SH-SY5Y (cell line): ENCODE data around the gene PDIA5.

ENCODE experiments used
- GATA2 ChIP-seq: IDR thresholded peaks from 2 replicates; pipeline ENCODE4 v1.6.1; 2011; ENCODE audit warnings: mild to moderate bottlenecking, low read depth, low read length
- GATA3 ChIP-seq: IDR thresholded peaks from 2 replicates; pipeline ENCODE4 v1.6.1; 2011; ENCODE audit warnings: low read depth, mild to moderate bottlenecking, low read length, moderate library complexity

Gene PDIA5

DNA sequence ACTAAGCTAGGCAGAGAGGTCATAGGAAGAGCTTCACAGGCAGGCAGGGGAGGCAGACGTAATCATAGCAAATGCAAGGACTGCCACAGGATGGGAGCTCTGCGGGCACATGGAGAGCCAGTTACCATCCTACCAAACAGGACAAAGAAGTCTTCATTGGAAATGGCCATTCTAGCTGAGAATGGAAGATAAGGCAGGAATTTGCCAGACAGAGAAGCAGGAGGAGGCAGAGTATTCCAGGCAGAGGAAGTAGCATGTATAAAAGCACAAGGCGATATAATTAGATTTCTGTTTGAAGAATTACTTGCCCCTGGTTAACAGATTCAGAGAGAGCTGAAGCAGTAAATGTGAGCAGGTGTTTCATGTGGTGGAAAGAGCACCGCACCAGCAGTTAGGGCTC lies 35.8 kb upstream of the PDIA5 start:
- TF ChIP-seq GATA2 (no peak), GATA3 (no peak)

DNA sequence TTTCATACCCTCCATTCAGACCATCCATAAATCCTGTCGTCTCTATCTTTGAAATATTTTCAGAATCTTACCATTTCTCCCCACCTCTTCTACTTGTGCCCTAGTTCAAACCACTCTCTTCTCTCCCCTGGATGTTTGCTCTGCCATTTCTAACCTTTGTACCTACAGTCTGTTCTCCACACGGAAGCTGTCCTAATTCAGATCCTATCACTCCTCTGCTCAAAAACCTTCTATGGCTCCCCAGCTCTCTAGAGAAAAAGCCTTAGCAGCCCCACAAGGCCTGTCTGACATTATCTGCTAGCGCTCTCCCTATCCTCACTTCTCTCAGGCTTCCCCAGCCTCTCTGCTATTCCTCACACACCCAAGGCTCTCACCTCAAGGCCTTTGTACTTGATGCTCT lies 34.8 kb upstream of the PDIA5 start:
- TF ChIP-seq GATA2 (no peak), GATA3 (no peak)

DNA sequence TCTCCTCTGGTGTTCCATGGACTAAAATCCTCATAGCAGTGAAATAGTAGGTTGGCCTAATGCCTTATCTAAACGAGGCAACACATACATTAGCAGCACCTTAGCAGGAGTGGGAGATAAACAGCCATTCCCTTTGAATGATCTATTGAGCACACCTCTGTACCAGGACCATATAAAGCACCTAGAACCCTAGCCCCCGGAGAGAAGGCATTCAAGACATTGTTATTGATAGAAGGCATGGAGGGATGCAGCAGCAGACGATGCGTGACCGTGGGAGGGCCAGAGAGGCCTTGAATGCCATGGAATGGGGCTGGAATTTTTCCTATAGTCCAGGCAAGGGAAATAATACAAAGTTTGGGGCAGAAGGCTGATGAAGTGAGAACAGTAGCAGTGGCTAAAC lies 32.7 kb upstream of the PDIA5 start:
- TF ChIP-seq GATA2 (no peak), GATA3 (no peak)

DNA sequence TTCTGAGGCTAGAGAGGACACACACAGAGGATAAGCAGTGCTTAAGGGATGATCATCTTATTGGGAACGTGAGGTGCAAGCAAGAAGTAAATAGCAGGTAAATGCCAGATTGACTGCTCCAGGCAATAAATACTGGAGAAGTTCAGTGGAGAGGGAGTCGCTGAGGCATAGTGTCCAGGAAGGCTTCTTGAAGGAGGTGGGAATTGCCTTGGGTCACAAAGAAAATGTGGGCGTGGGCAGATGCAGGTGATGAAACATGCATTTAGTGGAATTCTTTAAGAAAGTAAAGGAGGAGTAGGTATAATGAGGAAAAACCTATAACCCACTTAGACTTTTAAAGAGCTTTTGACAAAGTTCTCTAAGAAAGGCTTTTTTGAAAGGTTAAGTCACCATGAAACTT lies 31.8 kb upstream of the PDIA5 start:
- TF ChIP-seq GATA3, result no peak
- no peak for TF ChIP-seq GATA2

DNA sequence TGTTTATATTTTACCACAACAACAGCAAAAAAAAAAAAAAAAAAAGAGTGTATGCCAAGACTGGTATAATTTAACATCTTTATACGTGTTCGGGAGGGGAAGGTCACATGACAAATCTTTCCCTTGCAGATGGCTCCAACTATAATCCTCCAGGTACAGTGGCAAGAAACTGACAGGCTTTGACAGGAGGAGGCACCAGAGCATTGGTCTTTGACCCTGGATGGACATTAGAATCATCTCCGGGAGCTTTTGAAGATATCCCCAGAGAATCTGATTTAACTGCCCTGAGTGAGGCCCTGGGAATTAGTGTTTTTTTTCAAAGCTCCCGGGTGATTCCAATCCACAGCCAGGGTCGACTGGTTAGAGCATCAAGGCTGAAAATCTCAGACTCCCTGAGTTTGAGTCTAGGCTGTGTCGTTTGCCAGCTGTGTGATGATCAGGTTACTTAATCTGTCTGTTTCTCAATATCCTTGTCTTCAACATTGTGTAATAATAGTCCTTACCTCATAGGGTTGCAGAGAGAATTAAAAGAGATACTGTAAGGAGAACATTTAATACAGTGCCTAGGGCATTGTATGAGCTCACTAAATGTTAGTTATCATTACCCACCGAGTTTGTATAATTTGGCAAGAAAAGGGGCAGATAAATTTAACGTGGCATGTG lies 30.3 kb upstream of the PDIA5 start:
- TF ChIP-seq GATA2 (no peak), GATA3 (no peak)

DNA sequence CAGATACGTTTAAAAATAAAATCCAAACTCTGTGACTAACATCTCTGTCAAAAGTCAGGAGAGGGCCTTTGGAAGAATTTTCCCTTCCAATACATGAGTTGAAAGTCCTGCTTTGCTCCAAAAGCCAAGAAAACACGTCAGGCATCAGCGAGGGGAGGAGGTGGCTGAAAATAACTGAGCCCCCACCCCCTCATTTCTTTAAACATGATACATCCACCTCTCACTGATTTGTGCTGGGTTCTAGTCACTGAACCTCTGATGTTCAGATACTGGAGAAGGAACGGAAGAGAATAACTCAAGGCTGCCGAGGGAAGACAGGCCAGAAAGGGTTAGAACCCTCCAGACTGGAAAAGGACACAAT lies 29.8 kb upstream of the PDIA5 start:
- no peak for TF ChIP-seq GATA2

DNA sequence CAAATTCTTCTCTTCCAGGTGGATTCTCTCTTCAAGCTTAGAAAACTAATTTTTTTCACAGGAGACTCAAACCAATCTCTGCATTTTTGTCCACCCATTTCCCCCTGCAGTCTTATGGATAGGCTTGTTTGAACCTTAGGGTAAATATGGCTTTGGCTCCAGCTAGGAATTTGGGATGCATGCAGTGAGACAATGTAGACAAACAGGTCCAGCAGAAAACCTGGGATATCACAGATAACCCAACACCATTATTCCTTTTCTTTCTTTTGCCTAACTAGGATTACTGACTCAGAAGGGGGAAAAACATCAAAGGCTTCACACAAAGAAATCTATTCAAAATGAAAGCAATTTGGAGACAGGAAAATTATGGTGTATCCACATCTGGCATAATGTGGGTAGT lies 28.1 kb upstream of the PDIA5 start:
- TF ChIP-seq GATA2, result no peak
- TF ChIP-seq GATA3, result no peak

DNA sequence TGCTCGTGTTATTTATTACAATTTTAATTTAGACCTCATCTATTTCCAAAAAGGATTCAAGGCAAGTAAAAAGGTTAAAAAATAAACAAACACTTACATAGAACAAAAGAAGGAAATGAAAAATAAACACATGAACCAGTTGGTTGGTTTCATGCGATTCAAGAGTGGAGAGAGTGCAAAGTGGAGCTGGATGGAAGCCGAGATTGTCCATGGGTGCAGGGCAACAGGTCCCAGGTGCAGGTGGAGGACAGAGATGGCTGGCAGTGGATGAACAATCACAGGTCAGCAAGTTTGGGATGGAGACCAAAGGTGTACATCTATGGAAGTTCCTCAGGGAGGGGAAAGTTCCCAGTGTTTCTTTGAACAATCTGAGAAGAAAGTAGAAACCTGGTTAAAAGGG lies 27.6 kb upstream of the PDIA5 start:
- TF ChIP-seq GATA3 (no peak), GATA2 (no peak)

DNA sequence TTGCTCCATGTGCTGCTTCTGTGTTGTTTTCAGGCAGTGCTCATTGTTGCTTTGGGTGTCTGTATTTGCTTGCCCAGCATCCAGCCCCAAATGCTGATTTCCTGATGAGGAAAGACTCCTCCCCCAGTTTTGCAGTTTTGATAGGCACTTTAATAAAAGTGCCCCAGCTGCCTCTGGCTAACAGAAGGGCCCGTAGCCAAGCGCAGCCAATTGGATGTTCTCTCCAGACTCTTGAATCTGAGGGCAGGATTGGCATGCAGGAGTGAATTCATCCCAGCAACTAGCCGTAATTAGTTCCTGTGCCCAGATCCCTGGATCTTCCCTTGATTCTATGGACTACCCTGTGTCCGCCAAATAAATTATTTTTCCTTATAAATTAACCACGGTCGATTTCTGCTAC lies 24.4 kb upstream of the PDIA5 start:
- TF ChIP-seq GATA3, result no peak

DNA sequence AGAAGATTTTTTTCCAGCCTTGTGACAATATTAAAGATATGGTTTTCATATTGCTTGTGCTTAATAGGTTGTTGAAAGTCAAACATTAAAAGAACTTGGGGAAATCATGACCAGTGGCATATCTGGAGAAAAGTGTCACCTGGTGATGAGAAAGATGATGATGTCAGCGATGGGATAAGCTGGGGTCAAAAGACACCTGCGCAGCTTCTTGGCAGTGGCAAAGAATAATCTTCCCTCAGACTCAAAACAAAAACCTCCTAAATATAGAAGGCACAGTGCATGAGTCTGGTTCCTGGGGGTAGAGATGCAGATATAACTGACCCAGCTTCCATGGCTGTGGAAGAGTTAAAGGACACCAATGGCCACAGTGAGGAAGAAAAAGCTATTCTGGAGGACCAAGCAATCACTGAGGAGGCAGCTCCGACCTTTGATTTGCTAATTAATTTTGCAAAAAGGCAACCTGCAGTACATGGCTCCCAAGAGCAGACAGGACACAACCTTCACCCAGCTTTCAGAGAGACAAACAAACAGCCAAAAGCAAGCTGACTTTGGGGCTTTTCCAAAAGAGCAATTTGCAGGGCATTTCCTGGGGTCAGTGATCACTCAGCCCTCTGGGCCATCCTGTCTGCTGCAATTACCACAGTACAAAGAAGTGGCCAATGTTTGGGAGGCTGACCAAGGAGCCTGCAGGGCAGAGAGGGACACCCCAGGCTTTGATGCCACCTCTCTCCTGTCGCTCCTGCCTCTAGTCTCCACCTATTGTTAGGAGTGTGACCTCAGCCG lies 21.7 kb upstream of the PDIA5 start:
- no peak for TF ChIP-seq GATA2
- no peak for TF ChIP-seq GATA3

DNA sequence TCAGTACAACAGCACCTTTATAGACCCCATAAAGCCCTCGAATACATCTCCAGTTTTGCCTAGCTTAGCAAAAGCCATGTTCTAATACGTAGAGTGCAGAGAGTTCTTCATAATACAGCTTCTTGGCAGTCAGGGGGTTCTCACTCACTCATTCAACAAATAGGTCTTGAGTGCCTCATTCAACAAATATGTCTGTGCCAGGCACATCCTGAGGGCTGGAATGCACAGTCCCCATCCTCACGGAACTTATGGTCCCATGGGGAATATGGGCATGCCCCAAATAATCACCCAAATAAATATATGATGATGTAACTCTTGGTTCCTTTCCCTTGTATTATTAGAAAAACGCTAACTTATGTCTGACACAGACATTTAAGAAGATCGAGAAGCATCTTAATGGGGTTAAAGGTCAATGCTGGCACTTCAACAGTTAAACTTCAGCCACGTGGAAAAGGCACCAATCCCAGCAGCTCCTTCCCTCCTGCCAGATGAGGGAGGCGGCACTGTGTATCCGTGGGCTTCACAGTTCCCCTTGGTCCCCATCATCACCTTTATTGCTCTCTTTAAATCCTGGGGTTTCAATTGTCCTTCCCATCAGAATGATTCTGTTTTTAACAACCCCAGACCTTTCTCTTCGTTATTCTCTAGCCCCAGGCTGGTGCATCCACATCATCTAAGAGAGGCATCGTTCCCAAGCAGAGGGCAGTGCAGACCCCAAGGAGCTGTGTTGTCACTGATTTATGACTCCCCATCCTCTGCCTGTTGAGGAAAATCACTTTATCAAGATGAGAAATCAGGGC lies 20.4 kb upstream of the PDIA5 start:
- TF ChIP-seq GATA3 (no peak), GATA2 (peak; percentile 49)

DNA sequence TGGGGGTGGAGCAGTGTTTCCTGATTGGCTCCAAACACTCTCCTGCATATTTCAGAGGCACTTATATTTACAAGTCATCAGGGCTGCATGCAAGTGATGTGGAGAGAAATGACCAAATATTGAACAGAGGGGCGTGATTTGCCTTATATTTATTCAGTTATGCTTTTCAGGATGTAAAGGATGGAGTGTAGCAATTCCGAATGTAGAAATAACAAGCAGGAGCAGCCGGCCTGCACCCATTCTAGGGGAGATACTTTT lies 19.8 kb upstream of the PDIA5 start:
- TF ChIP-seq GATA2, result no peak
- no peak for TF ChIP-seq GATA3

DNA sequence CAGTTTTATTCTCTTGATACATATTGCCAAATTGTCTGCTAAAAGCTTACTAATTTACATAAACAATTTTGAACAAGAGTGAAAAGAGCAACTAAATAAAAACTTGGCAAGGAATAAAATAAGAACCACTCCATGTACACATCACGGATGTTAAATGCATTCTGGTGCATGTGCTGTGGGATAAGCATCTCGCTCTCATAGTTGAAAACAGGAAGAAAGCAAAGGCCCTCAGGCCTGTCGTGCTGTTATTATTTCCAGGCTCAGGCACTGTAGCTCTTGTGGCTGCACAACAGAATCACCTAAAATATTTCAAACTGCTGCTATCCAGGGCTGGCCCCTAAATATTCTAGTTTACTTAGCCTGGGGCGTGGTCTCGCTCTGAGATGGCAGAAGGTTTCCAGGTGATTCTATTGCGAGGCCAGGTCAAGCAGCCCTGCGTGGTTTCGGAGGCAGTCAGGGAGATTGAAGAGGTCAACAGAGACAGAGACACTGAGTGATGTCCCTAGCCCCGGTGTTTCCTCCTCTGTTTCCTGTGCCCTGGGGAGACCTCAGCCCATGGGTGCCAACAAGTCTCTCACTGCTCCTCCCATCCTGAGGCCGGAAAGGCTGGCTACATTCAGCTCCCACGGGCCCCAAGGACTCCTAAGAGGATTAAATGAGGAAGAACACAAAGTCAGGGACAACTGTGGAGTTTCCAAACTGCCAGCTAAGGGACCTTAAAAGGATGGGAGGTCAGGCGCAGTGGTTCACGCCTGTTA lies 18.2 kb upstream of the PDIA5 start:
- TF ChIP-seq GATA2, result peak; percentile 90
- peak; percentile 80 for TF ChIP-seq GATA3

DNA sequence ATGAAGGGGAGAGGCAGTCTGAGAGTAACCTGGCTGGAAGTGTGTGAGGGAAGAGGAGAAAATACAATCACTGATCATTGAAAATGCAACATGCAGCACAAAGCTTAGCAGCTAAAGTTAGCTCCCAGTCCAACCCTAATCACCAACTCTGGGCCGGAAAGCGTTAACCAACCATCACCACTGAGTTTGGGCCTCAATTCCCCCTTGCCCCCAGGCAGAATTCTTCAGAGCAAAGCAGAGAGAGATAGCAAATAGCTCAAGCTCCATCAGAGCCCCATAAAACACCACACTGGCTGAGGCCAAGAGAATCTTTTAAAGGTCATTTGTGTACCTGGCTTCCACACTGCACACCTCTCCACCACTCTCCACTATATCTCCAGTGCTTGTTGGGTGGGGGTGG lies 16.2 kb upstream of the PDIA5 start:
- no peak for TF ChIP-seq GATA2
- no peak for TF ChIP-seq GATA3

DNA sequence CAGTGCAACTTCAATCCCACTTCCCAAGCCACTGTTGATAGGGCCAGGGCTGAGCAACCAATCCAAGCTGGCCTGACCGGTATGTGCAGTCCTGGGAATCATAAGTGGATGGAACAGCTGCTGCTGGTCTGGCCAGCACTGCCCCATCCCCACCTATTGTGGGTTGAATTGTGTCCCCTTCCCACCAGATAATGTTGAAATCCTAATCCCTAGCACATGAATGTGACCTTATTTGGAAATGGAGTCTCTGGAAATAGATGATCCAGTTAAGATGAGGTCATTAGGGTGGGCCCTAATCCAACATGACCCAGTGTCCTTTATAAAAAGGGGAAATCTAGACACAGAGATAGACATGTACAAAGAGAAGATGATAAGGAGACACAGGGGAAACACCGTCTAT lies 13.7 kb upstream of the PDIA5 start:
- no peak for TF ChIP-seq GATA3
- no peak for TF ChIP-seq GATA2
